Body of pancreas (tissue), 4 donors: ENCODE results near the gene PDZK1IP1.

ENCODE experiments used
- CTCF ChIP-seq, 7 experiments: fragments of 450-650 bp in 4 of 7; fragments of 200-600 bp in 3 of 7; sonication (generic) in 3 of 7; IDR thresholded peaks; one replicate each; pipeline ENCODE4 v1.5.1; 2016 to 2019; ENCODE audit warnings: antibody characterized with exemption in 7 of 7
- POLR2A ChIP-seq, 3 donors: fragments of 450-650 bp; IDR thresholded peaks; one replicate each; pipeline ENCODE4 v1.6.1; 2016; ENCODE audit warnings: antibody characterized with exemption in 3 of 3, mild to moderate bottlenecking in 2 of 3

- TF ChIP-seq CTCF (IDR thresholded peaks at IDR 0.05) (no peak), POLR2A (IDR thresholded peaks at IDR 0.05) (no peak)
These were observed 42.6 kb downstream of the PDZK1IP1 start for GRCh38 chr1:47147047-47147785.
